Adrenal gland (tissue), 5 donors: ENCODE results near the gene RHOU.

Experiments
- CTCF ChIP-seq, 6 experiments: fragments of 450-650 bp in 4 of 6; fragments of 200-600 bp in 2 of 6; sonication (generic) in 1 of 6; IDR thresholded peaks; 1 replicate in 5 of 6; 2 replicates in 1 of 6; pipeline versions ENCODE4 v1.5.1 to v1.8.0; 2016 to 2021; ENCODE audit warnings: antibody characterized with exemption in 6 of 6, mild to moderate bottlenecking in 2 of 6, moderate library complexity in 1 of 6
- POLR2A ChIP-seq, 2 donors: fragments of 450-650 bp; IDR thresholded peaks; one replicate each; pipeline ENCODE4 v1.6.1; 2017; ENCODE audit warnings: antibody characterized with exemption in 2 of 2, mild to moderate bottlenecking in 2 of 2, moderate library complexity in 1 of 2
- donor health status: DM: no; HTN: no; CAD: no.

- TF ChIP-seq CTCF (IDR thresholded peaks at IDR 0.05) = no peak
- TF ChIP-seq POLR2A (IDR thresholded peaks at IDR 0.05) = no peak
Observed at GRCh38 chr1:228781161-228781808, 46.0 kb downstream of the RHOU start.
